ENCODE results near the gene AGPAT4.
A peak's percentile ranks its signal among the peaks of the same experiment; 100 is the strongest.

AGPAT4 gene

GRCh38 chr6:161270116-161270515 lies 3.7 kb downstream of the AGPAT4 start:
- H3K4me3 ChIP-seq (ENCODE audit: low read depth, low read length): no peak overlapping the region
- no peaks in the 10 kb centered on the region; the same call in none of the 2 replicates for H3K36me3 ChIP-seq
- peak overlapping the region; percentile 64 for H3K27ac ChIP-seq
- TF ChIP-seq CTCF (IDR thresholded peaks at IDR 0.05; ENCODE audit: low read depth, low read length): no peak
- DNase-seq: no peak
- H3K27me3 ChIP-seq (ENCODE audit: insufficient read depth, low read depth, severe bottlenecking): no peaks in the 10 kb centered on the region
- no peaks in the 10 kb centered on the region for H3K9me3 ChIP-seq (ENCODE audit: severe bottlenecking)

GRCh38 chr6:161269310-161269709 lies 4.6 kb downstream of the AGPAT4 start:
- no peak for DNase-seq
- H3K4me3 ChIP-seq (ENCODE audit: low read depth, low read length): no peak overlapping the region
- no peaks in the 10 kb centered on the region for H3K27me3 ChIP-seq (ENCODE audit: insufficient read depth, low read depth, severe bottlenecking)
- no peak overlapping the region for H3K27ac ChIP-seq
- no peak for TF ChIP-seq CTCF (IDR thresholded peaks at IDR 0.05; ENCODE audit: low read depth, low read length)
- H3K9me3 ChIP-seq (ENCODE audit: severe bottlenecking): no peaks in the 10 kb centered on the region
- H3K36me3 ChIP-seq: no peaks in the 10 kb centered on the region; the same call in none of the 2 replicates

GRCh38 chr6:161268531-161269210 lies 5.2 kb downstream of the AGPAT4 start:
- Histone ChIP-seq H3K27me3 (ENCODE audit: insufficient read depth, low read depth, severe bottlenecking) (no peaks in the 10 kb centered on the region), H3K4me3 (ENCODE audit: low read depth, low read length) (no peak overlapping the region), H3K9me3 (ENCODE audit: severe bottlenecking) (no peaks in the 10 kb centered on the region), H3K27ac (no peak overlapping the region), H3K36me3 (no peaks in the 10 kb centered on the region; the same call in none of the 2 replicates)
- no peak for TF ChIP-seq CTCF (IDR thresholded peaks at IDR 0.05; ENCODE audit: low read depth, low read length)
- no peak for DNase-seq

- Histone ChIP-seq H3K36me3 (no peaks in the 10 kb centered on the region; the same call in none of the 2 replicates), H3K9me3 (ENCODE audit: severe bottlenecking) (no peaks in the 10 kb centered on the region), H3K27ac (no peak overlapping the region), H3K4me3 (ENCODE audit: low read depth, low read length) (no peak overlapping the region), H3K27me3 (ENCODE audit: insufficient read depth, low read depth, severe bottlenecking) (no peaks in the 10 kb centered on the region)
- no peak for TF ChIP-seq CTCF (IDR thresholded peaks at IDR 0.05; ENCODE audit: low read depth, low read length)
- DNase-seq: no peak
Measured at GRCh38 chr6:161266513-161267230, 7.2 kb downstream of the AGPAT4 start.

GRCh38 chr6:161265975-161266374 lies 7.9 kb downstream of the AGPAT4 start:
- H3K9me3 ChIP-seq (ENCODE audit: severe bottlenecking): no peaks in the 10 kb centered on the region
- no peak for DNase-seq
- no peak overlapping the region for H3K4me3 ChIP-seq (ENCODE audit: low read depth, low read length)
- TF ChIP-seq CTCF (IDR thresholded peaks at IDR 0.05; ENCODE audit: low read depth, low read length): no peak
- peaks cover 4% of the 10 kb centered on the region for H3K36me3 ChIP-seq
- H3K27ac ChIP-seq: no peak overlapping the region
- no peaks in the 10 kb centered on the region for H3K27me3 ChIP-seq (ENCODE audit: insufficient read depth, low read depth, severe bottlenecking)

Data from WERI-Rb-1 (cell line).